ENCODE results near the gene TNNT2. TPM values are rescaled to one million over a fixed set of nuclear protein-coding genes. Genes with fewer than 3 reads are reported as not detected.

The TNNT2 gene
- total RNA-seq, 1 donor from 2014 or later = 8,708 TPM

DNA sequence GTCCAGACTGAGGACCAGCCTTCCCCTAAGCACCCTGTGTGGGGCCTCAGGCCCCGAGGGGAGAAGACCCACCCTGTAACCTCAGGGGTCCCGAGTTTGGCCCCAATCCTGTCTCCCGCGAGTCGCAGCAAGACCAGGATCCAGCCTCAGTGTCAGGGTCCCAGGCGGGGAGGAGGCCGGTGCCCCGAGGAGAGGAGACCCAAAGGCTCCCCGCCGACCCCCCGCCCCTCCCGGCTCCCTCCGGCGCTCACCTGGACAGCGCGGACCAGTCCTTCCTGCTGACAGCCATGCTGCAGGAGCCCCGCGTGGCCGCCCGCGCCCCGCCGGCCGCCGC, 21.5 kb upstream of the TNNT2 start, which contains the start of gene LAD1:
Gene LAD1, minus strand, starts transcription at position 307 of the 334 bp plus-strand sequence. Its CDS starts 18 bp downstream, at position 289.
- Histone ChIP-seq H3K36me3 (no peaks in the 10 kb centered on the region), H3K4me1 (peaks cover 26% of the 10 kb centered on the region), H3K9me3 (replicated peaks) (no peaks in the 10 kb centered on the region), H3K27ac (replicated peaks) (no peak within 1 kb of the TSS), H3K27me3 (ENCODE audit: low read depth) (peaks cover 34% of the 10 kb centered on the region), H3K4me3 (peak within 1 kb of the TSS; percentile 52)
- TF ChIP-seq, protein P1, sequence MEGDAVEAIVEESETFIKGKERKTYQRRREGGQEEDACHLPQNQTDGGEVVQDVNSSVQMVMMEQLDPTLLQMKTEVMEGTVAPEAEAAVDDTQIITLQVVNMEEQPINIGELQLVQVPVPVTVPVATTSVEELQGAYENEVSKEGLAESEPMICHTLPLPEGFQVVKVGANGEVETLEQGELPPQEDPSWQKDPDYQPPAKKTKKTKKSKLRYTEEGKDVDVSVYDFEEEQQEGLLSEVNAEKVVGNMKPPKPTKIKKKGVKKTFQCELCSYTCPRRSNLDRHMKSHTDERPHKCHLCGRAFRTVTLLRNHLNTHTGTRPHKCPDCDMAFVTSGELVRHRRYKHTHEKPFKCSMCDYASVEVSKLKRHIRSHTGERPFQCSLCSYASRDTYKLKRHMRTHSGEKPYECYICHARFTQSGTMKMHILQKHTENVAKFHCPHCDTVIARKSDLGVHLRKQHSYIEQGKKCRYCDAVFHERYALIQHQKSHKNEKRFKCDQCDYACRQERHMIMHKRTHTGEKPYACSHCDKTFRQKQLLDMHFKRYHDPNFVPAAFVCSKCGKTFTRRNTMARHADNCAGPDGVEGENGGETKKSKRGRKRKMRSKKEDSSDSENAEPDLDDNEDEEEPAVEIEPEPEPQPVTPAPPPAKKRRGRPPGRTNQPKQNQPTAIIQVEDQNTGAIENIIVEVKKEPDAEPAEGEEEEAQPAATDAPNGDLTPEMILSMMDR (IDR thresholded peaks at IDR 0.05; ENCODE audit: borderline replicate concordance) = no peak
- intact Hi-C loops (cut with micrococcal nuclease) = no loop called here
- no peak for DNase-seq

DNA sequence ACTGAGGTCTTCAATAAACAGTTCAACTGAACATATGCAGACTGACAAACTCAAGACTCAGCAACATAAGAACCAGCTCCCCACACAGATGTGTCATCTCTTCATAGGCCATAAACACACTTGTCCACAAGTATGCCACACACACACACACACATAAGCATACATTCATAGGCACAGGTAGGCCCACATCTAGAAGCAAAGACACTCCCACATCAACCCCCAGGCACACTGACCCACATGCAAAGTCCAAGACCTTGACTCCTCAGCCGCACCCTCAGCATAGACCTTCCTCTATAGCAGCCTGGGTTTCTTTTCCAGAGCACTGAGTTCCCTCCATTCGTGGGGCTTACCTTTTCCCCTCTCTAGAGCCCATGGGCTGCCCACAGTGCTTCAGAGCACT, 20.2 kb upstream of the TNNT2 start:
- Histone ChIP-seq H3K27ac (replicated peaks) (no peak overlapping the region), H3K36me3 (no peaks in the 10 kb centered on the region)

GRCh38 chr1:201396861-201397464, 19.5 kb upstream of the TNNT2 start:
- Histone ChIP-seq H3K9me3 (replicated peaks) (no peaks in the 10 kb centered on the region), H3K4me1 (peaks cover 26% of the 10 kb centered on the region), H3K4me3 (no peak overlapping the region), H3K27ac (replicated peaks) (no peak overlapping the region), H3K36me3 (no peaks in the 10 kb centered on the region), H3K27me3 (ENCODE audit: low read depth) (peaks cover 33% of the 10 kb centered on the region)
- TF ChIP-seq, protein P1 (IDR thresholded peaks at IDR 0.05; ENCODE audit: borderline replicate concordance) = no peak
- DNase-seq = no peak
- intact Hi-C loops (cut with micrococcal nuclease) = no loop called here

More for the DNA sequence above, 20.2 kb upstream of the TNNT2 start:
- Histone ChIP-seq H3K9me3 (replicated peaks) (no peaks in the 10 kb centered on the region), H3K4me1 (peaks cover 26% of the 10 kb centered on the region), H3K4me3 (no peak overlapping the region), H3K27me3 (ENCODE audit: low read depth) (peaks cover 34% of the 10 kb centered on the region)
- intact Hi-C loops (cut with micrococcal nuclease) = no loop called here
- no peak for DNase-seq
- TF ChIP-seq, protein P1 (IDR thresholded peaks at IDR 0.05; ENCODE audit: borderline replicate concordance) = no peak

DNA sequence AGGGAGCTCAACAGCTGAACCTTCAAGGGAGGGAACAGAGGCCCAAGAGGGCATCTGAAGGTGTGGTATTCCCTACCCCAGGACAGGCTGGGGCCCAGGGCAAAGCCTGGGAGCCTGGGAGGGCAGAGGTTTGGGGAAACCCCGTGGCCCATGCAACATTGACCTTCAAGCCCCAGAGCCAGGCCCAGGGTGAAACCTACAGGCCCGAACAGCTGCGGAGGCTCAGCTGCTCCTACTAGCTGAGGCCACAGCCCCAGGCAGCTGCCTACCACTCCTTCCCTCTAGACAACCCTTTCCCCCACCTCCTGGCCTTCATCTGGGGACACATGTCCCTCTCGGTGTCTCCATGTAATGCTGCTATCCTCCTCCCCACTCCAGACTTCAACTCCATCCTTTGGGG, 18.5 kb upstream of the TNNT2 start:
- H3K9me3 ChIP-seq (replicated peaks) = no peaks in the 10 kb centered on the region
- no peak overlapping the region for H3K27ac ChIP-seq (replicated peaks)
- no peak overlapping the region for H3K4me3 ChIP-seq
- H3K36me3 ChIP-seq = no peaks in the 10 kb centered on the region
- peaks cover 20% of the 10 kb centered on the region for H3K4me1 ChIP-seq
- TF ChIP-seq, protein P1 (IDR thresholded peaks at IDR 0.05; ENCODE audit: borderline replicate concordance) = no peak
- intact Hi-C loops (cut with micrococcal nuclease) = no loop called here
- H3K27me3 ChIP-seq (ENCODE audit: low read depth) = peaks cover 31% of the 10 kb centered on the region
- DNase-seq = no peak

- no peaks in the 10 kb centered on the region for H3K9me3 ChIP-seq (replicated peaks)
- no peak overlapping the region for H3K4me3 ChIP-seq
- intact Hi-C loops (cut with micrococcal nuclease) = no loop called here
- TF ChIP-seq, protein P1 (IDR thresholded peaks at IDR 0.05; ENCODE audit: borderline replicate concordance) = no peak
- DNase-seq = no peak
- no peaks in the 10 kb centered on the region for H3K36me3 ChIP-seq
- peaks cover 7% of the 10 kb centered on the region for H3K4me1 ChIP-seq
- no peak overlapping the region for H3K27ac ChIP-seq (replicated peaks)
- H3K27me3 ChIP-seq (ENCODE audit: low read depth) = peaks cover 17% of the 10 kb centered on the region
Measured at GRCh38 chr1:201394591-201394990, 17.1 kb upstream of the TNNT2 start.

Data from left ventricle myocardium inferior (tissue), 1 donor.